Lung (tissue), 12 donors: ENCODE data around the gene FGF14. TPM values are rescaled to one million over a fixed set of nuclear protein-coding genes. Genes with fewer than 3 reads are reported as not detected.

Experiments
- ATAC-seq: fragments of 200-7000 bp; cut with Tn5 transposase; one replicate; pipeline ENCODE4 v1.9.1; 2020; ENCODE audit warnings: moderate number of reproducible peaks; ENCODE audit not compliant: insufficient read depth, low FRiP score
- DNase-seq, 3 donors: peaks; one replicate each; pipeline ENCODE4 v3.0.0-alpha.2; 2013 to 2017
- H3K27ac ChIP-seq, 2 donors: one replicate each; pipeline ENCODE4 v1.5.1; 2013; ENCODE audit warnings: mild to moderate bottlenecking in 2 of 2, moderate library complexity in 2 of 2, control low read depth in 1 of 2, inconsistent platforms in 1 of 2, low read depth in 1 of 2, low read length in 1 of 2
- H3K27me3 ChIP-seq, 3 donors: one replicate each; pipeline ENCODE4 v1.5.1; 2013; ENCODE audit warnings: low read length in 2 of 3; ENCODE audit not compliant: control insufficient read depth in 3 of 3, insufficient read depth in 3 of 3
- H3K36me3 ChIP-seq, 4 donors: one replicate each; pipeline ENCODE4 v1.5.1; 2013; ENCODE audit warnings: low read length in 4 of 4, mild to moderate bottlenecking in 1 of 4, moderate library complexity in 1 of 4; ENCODE audit not compliant: control insufficient read depth in 4 of 4, insufficient read depth in 4 of 4
- H3K4me1 ChIP-seq, 5 donors: one replicate each; pipeline ENCODE4 v1.5.1; 2013; ENCODE audit warnings: low read length in 5 of 5, mild to moderate bottlenecking in 2 of 5, moderate library complexity in 1 of 5; ENCODE audit not compliant: control insufficient read depth in 5 of 5, insufficient read depth in 5 of 5
- H3K4me3 ChIP-seq: one replicate; pipeline ENCODE4 v1.5.1; 2013; ENCODE audit warnings: mild to moderate bottlenecking, control low read depth, moderate library complexity
- H3K9ac ChIP-seq, 2 donors: one replicate each; pipeline ENCODE4 v1.5.1; 2013; ENCODE audit warnings: low read length in 2 of 2, control low read depth in 1 of 2; ENCODE audit not compliant: insufficient read depth in 1 of 2
- H3K9me3 ChIP-seq, 4 donors: one replicate each; pipeline ENCODE4 v1.5.1; 2013; ENCODE audit warnings: low read length in 3 of 4, mild to moderate bottlenecking in 1 of 4, moderate library complexity in 1 of 4; ENCODE audit not compliant: control insufficient read depth in 4 of 4, insufficient read depth in 3 of 4
- WGBS, 2 donors: extraction: QIAGEN DNeasy Blood & Tissue Kit; methylation state at CpG; one replicate each; pipeline ENCODE4 v1.1.7; 2013; 5-methylcytosine and 5-hydroxymethylcytosine counted together
- polyA plus RNA-seq, 2 donors: library from polyadenylated mRNA; stranded (reverse); fragments of 200-250 nt; gene quantifications; one replicate each; pipeline ENCODE4 v1.2.1, GENCODE V29; 2013
- total RNA-seq, 2 donors: library from RNA; depleted of rRNA in 1 of 2; stranded (reverse); fragments of >200 nt in 1 of 2; gene quantifications; one replicate each; pipeline ENCODE4 v1.2.1, GENCODE V29; 2014 to 2021
- TF ChIP-seq, protein P1 (sequence below): IDR thresholded peaks from 2 replicates; pipeline ENCODE4 v1.5.1; 2012; ENCODE audit warnings: mild to moderate bottlenecking; ENCODE audit errors: control extremely low read depth, extremely low read depth
- donor health status: control.
- donor health status: control.
- donor health status: Bipolar disorder and iron deficiency.
- donor health status: healthy.
- donor health status: DM: yes; HTN: yes; CAD: no.

The FGF14 gene
- total and polyA plus RNA-seq, 4 donors = 0.59 to 12.9 (median 2.3) TPM

DNA sequence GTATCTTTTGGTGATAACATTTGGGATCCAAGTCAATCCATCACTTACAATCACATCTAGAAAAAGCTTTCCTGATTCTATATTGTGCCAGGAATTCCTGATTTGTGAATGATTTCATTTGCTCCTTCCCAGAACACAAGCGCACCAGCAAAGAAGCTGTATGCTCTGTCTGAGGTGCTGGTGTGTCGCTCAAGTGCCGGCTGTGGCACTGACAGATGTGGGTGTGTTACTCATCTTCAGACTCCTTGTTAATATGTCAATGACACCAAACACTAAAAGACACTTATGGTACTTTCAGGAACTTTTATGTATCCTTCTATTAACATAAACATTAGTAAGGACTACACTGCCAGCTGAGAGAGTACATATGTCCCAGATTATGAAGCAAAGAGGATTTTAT is 520.3 kb downstream of the FGF14 start:
- H3K9ac ChIP-seq = no peak overlapping the region
- no peak for DNase-seq
- no peaks in the 10 kb centered on the region for H3K9me3 ChIP-seq
- TF ChIP-seq, protein P1, sequence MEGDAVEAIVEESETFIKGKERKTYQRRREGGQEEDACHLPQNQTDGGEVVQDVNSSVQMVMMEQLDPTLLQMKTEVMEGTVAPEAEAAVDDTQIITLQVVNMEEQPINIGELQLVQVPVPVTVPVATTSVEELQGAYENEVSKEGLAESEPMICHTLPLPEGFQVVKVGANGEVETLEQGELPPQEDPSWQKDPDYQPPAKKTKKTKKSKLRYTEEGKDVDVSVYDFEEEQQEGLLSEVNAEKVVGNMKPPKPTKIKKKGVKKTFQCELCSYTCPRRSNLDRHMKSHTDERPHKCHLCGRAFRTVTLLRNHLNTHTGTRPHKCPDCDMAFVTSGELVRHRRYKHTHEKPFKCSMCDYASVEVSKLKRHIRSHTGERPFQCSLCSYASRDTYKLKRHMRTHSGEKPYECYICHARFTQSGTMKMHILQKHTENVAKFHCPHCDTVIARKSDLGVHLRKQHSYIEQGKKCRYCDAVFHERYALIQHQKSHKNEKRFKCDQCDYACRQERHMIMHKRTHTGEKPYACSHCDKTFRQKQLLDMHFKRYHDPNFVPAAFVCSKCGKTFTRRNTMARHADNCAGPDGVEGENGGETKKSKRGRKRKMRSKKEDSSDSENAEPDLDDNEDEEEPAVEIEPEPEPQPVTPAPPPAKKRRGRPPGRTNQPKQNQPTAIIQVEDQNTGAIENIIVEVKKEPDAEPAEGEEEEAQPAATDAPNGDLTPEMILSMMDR = no peak
- H3K4me3 ChIP-seq = no peak overlapping the region
- H3K27ac ChIP-seq = no peak overlapping the region
- H3K4me1 ChIP-seq = no peaks in the 10 kb centered on the region
- no peaks in the 10 kb centered on the region for H3K36me3 ChIP-seq
- no peaks in the 10 kb centered on the region for H3K27me3 ChIP-seq
- 77 to 78% methylated on average over 3 of the region's 3 CpGs for WGBS, 2 donors
- ATAC-seq = no peak

DNA sequence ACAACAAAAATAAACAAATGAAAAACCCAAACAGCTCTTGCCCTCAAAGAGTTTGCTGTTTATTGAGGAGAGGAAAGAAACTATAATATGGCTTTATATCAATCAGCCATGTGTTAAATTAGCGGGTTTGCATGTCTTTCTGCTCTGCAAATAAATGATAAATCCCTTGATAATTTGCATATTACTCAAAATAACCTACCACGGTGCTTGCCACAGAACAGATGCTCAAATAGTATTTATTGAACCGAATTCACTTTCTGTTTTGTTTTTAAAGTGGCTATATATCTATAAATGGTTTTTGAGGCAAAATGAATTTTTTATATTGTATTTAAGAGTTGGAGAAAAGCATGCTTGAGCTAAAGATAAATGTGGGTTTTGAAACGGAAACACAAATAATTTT is 521.3 kb downstream of the FGF14 start:
- DNase-seq = no peak
- ATAC-seq = no peak
- Histone ChIP-seq H3K4me1 (no peaks in the 10 kb centered on the region), H3K9ac (no peak overlapping the region), H3K27me3 (no peaks in the 10 kb centered on the region), H3K9me3 (no peaks in the 10 kb centered on the region), H3K4me3 (no peak overlapping the region), H3K36me3 (no peaks in the 10 kb centered on the region), H3K27ac (no peak overlapping the region)
- WGBS, 2 donors = 81 to 90% methylated on average over 4 of the region's 4 CpGs
- TF ChIP-seq, protein P1 = no peak

DNA sequence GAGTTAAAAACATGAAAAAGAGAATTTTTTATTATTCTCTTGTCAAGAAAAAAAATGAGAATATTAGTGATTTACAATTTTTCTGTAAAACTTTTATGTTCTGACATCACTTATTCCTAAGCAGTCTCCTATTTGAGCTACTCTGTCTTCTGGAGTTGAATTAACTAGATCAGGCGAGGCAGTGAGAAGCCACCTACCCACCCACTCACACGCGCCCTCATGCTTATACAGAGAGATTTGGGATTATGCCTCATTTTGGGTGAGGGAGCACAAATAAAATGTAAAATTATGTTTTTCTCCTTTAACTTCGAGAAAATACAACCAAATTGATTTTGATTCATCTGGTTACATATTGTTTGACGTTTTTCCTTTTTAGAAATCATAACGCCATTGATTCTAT is 524.9 kb downstream of the FGF14 start:
- Histone ChIP-seq H3K4me1 (no peaks in the 10 kb centered on the region), H3K9me3 (no peaks in the 10 kb centered on the region), H3K4me3 (no peak overlapping the region), H3K9ac (no peak overlapping the region), H3K27ac (no peak overlapping the region), H3K36me3 (no peaks in the 10 kb centered on the region), H3K27me3 (no peaks in the 10 kb centered on the region)
- DNase-seq = no peak
- 73 to 84% methylated on average over 6 of the region's 6 CpGs for WGBS, 2 donors
- TF ChIP-seq, protein P1 = no peak
- no peak for ATAC-seq

DNA sequence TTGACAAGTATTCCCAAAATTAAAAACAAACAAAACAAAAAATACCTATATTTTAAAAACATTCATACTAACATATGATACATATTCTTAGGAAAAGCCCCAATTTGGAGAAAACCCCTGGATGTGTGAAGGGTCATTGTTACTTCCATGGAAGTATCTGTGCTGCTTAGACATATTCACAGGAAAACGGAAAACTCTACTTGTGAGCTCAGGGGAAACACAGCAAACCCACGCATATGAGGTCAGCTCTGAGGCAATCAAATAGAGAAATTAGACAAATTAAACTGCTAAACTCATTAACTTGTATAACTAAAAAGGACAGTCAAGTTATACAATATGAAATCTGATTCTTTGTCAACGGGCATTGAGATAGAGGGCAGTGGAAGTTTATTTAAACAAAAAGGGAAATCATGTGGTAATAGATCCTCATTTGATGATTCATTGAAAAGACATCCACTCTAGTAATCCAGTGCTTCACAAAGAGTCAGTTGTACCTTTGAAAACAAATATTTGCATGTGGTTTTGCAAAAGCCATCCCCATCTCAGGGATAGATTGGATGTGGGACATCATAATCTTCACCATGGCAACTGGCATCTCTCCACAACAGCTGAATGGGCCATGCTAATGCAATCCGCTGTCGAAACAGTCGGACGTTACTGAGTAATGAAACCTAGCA is 526.0 kb downstream of the FGF14 start:
- Histone ChIP-seq H3K9me3 (no peaks in the 10 kb centered on the region), H3K27me3 (no peaks in the 10 kb centered on the region), H3K27ac (no peak overlapping the region), H3K4me3 (no peak overlapping the region), H3K36me3 (no peaks in the 10 kb centered on the region), H3K9ac (no peak overlapping the region), H3K4me1 (no peaks in the 10 kb centered on the region)
- TF ChIP-seq, protein P1 = no peak
- 77 to 81% methylated on average over 7 of the region's 7 CpGs for WGBS, 2 donors
- no peak for DNase-seq
- peak; percentile 53 for ATAC-seq
